Medulla oblongata (tissue), 1 donor: ENCODE measurements around the gene TNK1.

Experiments
- DNase-seq: peaks from one replicate; pipeline ENCODE4 v3.0.0-alpha.2; 2015; ENCODE audit errors: extremely low spot score

The TNK1 gene

DNA sequence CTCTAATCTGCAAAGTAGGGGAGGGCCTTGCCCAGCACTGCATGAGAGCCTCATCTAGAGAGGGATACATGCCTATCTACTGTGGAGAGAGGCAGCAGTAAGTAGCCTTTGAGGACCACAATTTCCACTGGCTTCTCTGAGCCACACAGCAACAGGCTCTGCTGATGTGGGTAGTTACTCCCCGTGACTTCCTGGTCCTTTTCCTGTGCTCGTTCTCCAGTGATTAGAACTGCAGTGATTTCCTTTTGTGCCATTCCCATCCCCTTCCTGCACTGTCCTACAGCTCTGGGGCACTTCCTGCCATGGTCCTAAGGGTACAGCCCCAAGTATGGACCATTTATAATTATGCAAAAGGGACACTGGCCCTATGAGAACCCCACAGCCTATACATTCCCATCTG is 10.4 kb downstream of the TNK1 start:
- DNase-seq, result no peak

GRCh38 chr17:7392696-7393612 is 12.1 kb downstream of the TNK1 start:
- no peak for DNase-seq

DNA sequence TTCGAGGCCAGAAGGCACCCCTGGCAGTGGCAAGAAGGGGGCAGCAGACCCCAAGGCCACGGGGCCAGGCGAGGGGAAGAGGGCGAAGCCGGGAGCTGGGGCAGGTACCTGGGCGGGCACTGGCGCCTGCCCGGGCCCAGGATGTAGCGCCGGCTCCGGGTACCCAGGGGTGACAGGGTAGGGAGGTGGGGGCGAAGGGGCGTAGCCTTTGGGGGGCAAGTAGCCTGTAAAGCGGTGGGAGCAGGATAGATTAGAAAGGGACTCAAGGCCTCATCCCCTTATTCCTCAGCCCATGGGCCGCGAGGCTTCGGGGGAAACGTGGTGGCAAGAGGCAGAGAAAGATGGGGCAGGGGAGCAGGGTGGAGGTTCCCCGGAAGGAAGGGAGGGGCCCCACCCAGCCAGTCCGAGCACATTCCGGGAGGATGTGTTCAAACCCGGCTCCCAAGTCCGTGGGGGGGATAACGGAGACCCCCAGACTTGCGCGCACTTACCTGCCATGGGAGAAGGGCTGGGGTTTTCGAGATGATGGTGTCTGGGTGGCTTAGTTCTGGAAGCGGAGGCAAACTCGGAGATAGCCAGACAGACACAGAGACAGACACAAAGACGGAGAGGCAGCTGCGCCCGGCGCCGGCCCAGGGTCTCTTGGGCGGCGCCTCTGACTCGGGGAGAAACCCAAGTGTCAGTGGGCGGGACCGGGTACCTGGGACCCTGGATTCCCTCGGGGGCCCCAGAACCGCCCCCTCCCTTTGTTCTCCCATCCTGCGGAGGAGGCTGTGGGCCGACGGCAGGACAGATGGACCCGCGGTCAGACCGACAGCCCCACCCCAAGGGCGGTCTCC is 12.9 kb downstream of the TNK1 start:
- no peak for DNase-seq

DNA sequence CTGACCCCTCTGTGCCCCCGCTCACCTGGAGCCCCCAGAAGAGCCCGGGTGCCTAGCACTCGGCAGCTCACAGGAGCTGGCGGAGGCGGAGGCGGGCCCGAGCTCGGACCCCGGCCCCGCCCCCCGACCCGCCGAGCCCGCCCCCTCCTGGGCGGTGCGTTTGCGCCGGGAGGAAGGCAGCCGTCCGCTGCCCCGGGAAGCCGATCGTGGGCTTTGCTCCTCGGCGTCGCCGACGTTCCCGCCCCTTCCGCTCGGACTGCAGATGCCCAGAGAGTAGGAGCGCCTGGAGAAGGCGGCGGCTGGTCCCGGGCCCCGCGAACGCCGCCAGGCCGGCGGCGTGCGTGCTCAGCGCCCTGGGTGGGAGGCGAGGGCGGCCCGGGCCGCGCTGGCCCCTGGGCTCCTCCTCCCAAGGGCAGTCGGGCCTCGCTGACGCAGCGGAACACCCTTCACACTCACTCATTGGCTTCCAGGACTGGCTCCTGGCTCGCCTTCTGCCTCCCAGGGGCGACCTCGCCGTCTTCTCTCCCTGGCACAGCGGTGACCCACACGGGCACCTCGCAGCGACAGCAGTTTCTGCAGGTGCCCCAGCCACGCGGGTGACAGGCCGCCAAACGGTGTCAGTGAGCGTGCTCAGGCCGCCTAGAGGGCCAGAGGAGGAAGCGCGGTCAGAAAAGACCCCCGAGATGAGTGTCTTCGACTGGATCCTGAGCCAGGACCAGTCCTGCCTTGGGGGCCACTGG is 13.7 kb downstream of the TNK1 start, which contains the start of gene PLSCR3:
PLSCR3 (minus strand) TSS at position 74 of the 740 bp plus-strand sequence. CDS start 415 bp downstream, outside the sequence.
- peak; percentile 85 for DNase-seq

DNA sequence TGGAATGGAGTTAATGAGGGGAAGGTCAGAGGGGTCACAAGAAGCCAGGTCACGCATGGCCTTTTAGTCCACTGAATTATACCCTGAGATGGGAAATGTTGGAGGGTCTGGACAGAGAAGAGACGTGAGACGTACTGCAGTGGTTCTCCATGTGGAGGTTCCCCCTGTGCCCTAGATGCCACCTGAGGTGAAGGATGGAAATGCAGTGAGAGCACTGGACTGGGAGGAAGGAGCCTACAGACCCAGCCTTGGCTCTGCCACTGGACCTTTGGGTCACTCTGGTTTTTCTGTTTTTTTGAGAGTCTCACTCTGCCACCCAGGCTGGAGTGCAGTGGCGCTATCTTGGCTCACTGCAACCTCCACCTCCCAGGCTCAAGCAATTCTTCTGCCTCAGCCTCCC is 15.3 kb downstream of the TNK1 start:
- no peak for DNase-seq

GRCh38 chr17:7398612-7399011 is 17.7 kb downstream of the TNK1 start:
- no peak for DNase-seq

DNA sequence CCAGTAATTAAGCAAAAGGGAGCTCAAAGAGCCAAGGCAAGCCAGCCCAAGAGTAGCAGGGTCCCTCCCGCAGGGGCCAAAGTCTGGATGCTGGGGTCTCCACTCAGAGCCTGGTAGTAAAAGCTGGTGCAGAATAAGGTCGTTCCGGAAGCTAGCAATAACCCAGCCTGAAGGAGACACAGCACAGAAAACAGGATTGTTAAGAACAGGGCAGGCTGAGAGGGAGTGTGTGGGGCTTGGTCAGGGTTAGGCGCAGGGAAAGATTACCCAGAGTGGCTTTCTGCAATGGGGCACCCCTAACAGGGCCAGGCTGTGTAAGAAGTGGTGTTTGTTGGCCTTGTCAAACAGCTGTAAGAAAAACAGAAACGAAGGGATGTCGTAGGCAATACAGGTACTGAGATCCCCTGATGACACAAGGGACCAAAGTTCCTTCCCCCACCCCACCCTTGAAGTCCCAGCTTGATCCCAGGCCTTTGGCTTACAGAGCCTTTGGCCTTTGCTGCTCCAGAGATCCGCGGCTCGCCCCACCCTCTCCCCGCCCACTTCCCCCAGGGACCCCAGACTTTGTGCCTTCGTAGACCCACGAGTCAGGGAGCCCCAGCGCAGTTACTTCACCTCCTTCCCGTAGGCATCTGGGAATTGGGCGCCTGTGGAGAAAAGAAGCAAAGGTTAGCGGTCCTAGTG is 22.3 kb downstream of the TNK1 start:
- peak; percentile 21 for DNase-seq

DNA sequence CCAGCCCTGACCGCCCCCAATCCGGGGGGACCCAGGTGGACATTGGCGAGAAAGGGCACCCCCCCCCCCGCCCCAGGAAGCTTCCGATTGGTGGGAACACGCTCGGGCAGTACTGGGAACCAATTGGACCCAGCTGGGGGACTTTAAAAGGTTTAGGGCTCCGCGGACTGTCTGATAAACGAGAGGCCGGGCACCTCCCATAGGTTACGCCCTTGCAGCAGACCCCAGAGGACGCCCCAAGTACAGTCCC is 22.8 kb downstream of the TNK1 start:
- DNase-seq, result no peak

- peak; percentile 100 for DNase-seq
These were observed 23.3 kb downstream of the TNK1 start, which contains the start of gene TMEM256 for GRCh38 chr17:7403977-7404736. TSS of gene TMEM256 (minus strand) at chr17:7404097. CDS start at chr17:7404084, 13 bp downstream.

DNA sequence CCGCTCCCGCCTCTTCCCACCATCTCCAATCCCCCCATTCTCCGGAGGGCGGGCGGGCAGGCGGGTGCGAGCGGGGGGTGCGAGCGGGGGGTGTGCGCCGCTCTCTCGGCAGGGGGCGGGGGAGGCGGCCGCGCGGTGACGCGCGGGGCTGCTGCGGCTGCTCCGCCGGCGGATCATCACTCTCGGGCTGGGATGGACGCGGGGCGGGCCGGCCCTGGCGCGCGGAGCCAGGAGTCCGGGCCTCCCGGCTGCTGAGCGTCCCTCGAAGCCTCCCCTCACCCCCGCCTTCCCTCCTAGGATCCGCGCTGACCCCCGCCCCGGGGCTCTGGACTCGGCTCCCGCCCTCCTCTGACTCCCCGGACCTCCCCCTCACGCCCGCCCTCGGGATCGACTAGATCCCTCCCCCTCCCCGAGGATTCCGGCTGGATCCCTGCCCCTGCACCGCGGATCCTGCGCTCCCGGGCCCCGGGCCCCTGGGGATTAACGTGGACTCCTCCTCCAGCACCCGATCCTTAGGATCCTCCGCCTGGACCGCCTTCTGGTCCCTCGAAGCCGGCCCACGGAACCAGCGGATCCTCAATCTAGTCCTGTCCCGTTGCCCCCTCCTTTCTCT is 24.0 kb downstream of the TNK1 start:
- DNase-seq, result no peak

GRCh38 chr17:7405350-7406234 is 24.7 kb downstream of the TNK1 start:
- peak; percentile 67 for DNase-seq

GRCh38 chr17:7406235-7406825 is 25.4 kb downstream of the TNK1 start:
- no peak for DNase-seq

DNA sequence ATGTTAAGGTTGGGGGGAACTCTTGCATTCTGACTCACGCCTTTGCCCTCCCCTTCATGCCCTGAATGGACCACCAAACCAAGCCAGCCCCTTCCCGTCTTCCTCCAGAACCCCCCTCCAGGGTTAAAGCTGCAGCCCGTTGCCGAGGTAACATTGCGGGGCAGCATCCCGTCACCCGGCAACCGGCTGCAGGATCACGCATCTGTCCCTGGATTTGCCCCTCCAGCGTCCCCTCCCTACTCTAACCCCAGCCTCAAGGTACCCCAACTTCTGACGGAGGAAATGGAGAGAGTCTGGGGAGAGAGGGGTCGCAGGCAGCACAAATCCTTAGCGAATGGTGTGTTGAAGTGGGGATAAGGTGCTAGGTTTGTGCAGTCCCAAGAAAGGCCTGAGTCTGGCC is 26.2 kb downstream of the TNK1 start:
- no peak for DNase-seq

DNA sequence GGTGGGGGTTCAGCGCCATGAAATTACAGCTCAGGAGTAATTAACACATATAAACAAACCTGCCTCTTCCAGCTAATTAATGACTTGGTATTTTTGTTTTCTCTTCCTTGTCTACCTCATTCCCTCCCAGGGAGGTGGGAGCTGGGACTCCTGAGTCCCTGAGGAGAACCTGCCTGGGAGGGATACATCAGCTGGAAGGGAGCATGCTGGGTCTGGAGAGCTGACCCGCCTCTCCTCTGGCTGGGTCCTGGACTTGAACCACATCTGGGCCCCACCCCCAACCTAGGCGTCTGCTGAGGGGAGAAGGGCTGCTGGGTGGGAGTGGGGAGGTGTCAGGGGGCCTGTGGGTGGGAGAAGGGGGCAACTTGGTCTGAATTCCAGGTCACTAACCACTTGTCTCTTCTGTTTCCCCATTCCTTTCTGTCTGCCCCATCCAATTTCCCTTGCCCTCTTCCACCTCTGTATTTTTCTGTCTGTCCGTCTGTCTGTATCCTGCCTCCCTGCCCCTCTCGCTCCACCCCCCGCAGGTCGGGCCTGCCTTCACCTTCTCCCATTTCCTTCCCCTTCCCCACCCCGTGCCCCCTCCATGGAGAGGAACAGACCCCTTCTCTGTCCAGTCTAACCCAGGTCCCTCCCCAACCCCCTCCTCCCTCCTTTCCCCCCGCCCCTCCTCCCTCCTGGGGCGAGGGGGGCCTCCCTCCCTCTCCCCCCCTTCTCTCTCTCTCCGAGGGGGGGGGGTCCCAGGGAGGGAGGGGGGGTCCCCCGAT is 26.8 kb downstream of the TNK1 start, which contains the start of gene NLGN2:
NLGN2 (plus strand) TSS at position 361 of the 767 bp plus-strand sequence. CDS start 411 bp downstream, outside the sequence.
- DNase-seq, result no peak

DNA sequence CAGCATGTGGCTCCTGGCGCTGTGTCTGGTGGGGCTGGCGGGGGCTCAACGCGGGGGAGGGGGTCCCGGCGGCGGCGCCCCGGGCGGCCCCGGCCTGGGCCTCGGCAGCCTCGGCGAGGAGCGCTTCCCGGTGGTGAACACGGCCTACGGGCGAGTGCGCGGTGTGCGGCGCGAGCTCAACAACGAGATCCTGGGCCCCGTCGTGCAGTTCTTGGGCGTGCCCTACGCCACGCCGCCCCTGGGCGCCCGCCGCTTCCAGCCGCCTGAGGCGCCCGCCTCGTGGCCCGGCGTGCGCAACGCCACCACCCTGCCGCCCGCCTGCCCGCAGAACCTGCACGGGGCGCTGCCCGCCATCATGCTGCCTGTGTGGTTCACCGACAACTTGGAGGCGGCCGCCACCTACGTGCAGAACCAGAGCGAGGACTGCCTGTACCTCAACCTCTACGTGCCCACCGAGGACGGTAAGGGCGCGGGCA is 27.4 kb downstream of the TNK1 start:
- DNase-seq, result no peak

- DNase-seq, result no peak
These were observed 28.0 kb downstream of the TNK1 start for GRCh38 chr17:7408863-7409262.

GRCh38 chr17:7409716-7410115 is 28.8 kb downstream of the TNK1 start:
- DNase-seq, result no peak
